Stromal cell of bone marrow (primary cell): ENCODE results near the gene CXCR6.

Experiments used
- DNase-seq: peaks from one replicate; pipeline ENCODE4 v3.0.0-alpha.2; 2012; ENCODE audit warnings: low read depth

CXCR6 gene

DNA sequence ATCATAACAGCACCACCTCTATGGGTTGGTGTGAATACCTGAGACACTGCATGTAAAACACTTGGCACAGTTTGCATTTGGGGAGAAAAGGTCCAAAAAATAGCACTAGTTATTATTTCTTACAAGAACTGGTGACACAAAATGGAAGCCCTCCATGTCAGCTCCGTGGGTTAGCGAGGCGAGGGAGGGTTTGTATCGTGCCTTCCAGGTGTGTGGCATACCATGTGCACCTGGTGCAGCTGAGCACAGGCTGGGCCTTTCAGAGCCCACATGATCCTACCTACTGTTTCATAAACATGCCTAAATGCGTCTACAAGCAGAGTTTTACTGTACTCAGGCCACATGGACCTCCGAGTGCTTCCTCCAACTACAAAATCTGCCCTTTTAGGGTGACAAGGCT is 5.6 kb downstream of the CXCR6 start:
- DNase-seq = no peak

DNA sequence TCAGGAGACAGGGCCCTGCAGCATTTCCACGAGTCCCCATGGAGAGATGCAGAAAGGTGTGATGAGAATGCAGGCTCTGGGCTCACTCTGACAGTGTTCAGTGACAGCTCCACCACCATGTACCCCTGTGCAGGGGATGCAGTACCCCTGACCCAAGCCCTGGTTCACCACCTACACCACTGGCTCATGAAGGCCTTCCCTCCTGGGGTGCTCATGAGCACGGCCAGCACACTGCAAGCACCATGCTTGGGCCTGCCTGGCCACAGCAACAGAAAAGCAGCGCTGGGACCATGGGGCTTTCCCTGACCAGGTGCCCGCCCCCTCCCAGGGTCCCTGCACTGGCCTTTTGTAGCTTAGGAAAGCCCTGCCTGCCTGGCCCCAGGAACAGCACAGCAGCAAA is 6.2 kb downstream of the CXCR6 start:
- no peak for DNase-seq

DNA sequence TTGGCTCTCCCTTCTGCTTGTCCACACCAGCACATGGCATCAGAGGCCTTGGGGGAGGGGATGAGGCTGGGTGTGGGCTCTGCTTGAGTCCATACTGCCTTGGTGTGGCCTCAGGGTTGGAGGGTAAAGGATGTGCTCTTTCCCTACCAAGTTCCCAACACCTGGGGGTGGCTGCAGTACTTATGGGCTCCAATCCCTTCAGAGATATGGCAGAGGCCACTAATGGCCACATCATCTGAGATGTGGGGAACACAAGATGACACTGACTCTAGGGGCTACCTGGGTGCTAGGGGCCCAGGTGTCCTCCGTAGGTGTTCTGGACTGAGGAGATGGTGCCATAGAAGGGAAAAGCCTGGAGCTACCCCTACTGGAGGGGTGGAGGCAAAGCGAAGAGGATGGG is 6.9 kb downstream of the CXCR6 start:
- DNase-seq = no peak

DNA sequence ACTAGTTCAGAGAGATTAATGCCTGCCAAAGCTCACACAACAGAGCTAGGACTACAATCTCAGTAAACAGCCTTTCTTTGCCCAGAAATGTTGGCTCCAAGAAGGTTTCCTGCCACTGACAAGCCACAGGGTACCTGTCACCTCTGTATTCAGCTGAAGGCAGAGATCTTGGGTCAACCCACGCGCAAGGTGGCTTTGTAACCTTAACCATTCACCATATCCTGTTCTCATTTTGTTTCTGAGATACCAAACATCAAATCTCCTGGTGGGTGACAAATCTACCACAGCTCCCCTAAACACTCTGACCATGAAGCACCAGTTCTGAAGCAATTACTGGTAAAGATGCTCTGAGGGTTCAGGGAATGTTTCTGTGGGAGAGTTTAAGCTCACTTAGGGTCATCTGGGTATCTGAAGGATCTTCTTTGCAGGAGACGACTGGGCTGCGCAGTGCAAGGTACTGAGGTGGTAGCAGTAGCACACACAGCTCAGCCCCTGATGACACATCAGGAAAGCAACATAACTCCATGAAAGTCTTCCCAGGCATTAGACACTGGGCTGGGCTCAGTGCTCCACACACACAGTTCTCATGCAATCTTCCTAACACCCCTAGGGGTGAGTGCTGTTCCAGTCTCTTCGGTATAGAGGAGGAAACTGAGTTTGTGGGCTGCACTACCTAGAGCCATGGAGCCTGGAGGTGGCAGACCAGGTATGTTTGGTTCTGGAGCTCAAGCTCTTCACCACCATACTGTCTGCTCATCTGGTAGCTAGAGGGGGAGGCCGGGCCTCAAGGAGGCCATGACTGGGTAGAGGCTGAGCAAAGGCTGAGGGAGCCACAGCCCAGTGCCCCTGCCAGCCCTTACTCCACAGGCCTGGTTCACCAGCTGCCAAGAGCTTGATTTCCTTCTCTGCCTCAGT is 7.7 kb downstream of the CXCR6 start:
- DNase-seq = no peak

GRCh38 chr3:45951946-45952345 is 8.7 kb downstream of the CXCR6 start:
- DNase-seq = no peak

GRCh38 chr3:45952456-45952855 is 9.2 kb downstream of the CXCR6 start:
- no peak for DNase-seq

GRCh38 chr3:45953536-45953935 is 10.3 kb downstream of the CXCR6 start:
- no peak for DNase-seq

DNA sequence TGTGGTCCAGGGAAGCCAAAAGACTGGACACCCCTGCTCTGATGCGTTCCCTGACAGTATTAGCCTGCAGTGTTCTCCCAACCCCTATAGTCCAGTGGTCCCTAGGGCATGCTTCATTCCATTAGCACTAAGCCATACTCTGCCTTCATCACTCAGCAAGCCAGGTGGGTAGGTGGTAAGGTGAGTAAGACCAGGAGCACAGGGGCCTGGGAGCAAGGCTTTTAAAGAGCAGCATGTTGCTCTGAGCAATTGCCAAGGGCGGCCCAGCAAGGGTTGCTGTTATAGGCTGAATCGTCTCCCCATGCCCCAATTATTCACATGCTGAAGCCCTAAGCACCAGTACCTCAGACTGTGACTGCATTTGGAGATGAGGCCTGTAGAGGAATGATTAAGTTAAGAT is 11.0 kb downstream of the CXCR6 start:
- DNase-seq = no peak

DNA sequence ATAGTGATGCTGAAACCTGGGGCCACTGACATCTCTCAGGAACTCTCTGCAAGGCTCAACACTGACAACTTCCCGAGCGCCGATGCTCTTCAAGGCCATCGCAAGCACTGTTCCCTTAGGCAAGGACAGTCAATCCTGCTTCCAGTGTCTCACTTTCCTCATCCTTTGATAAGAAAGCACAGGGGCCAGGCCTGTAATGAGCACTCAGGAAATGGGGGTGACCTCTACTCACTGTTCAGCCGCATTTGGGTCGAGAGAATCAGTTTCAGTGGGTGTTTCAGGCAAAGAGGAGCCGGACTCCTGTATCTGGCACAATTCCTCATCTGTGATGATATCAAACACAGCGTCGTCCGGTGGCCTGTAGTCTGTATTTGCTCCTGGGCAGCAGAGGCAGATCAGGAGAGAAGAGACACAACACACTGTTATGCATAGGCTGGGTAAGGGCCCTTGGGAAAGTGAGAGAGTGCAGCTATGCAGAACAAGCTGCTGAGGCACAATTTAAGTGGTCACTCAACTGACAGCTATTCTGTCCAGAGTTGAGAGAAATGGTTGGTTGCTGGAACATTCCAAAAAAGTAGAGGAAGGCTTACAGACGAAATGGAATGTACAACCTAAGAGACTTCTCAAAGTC is 11.9 kb downstream of the CXCR6 start:
- DNase-seq = no peak

GRCh38 chr3:45955706-45956105 is 12.4 kb downstream of the CXCR6 start:
- no peak for DNase-seq

DNA sequence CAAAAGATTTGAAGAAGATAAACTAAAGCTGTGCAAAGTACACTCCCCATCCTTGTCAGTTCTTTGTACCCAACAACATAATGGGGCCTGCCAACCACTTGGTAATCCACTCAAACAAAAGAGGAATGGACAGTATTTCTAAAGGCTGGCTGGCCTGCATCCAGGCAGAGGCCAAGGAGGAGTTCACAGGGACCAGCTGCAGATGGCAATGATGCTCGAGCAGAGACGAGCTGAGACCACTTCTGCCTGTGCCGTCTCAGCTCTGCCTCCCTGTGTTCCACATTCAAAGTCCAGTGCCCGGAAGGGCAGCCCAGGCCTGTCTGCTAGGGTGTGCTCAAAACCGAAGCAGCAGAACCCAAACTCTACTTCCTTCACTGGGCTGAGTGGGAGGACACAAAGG is 14.3 kb downstream of the CXCR6 start:
- no peak for DNase-seq

- peak; percentile 50 for DNase-seq
Measured at GRCh38 chr3:45958321-45958791, 15.1 kb downstream of the CXCR6 start.

GRCh38 chr3:45959201-45959600 is 15.9 kb downstream of the CXCR6 start:
- DNase-seq = no peak

GRCh38 chr3:45960289-45960688 is 17.0 kb downstream of the CXCR6 start:
- DNase-seq = no peak

DNA sequence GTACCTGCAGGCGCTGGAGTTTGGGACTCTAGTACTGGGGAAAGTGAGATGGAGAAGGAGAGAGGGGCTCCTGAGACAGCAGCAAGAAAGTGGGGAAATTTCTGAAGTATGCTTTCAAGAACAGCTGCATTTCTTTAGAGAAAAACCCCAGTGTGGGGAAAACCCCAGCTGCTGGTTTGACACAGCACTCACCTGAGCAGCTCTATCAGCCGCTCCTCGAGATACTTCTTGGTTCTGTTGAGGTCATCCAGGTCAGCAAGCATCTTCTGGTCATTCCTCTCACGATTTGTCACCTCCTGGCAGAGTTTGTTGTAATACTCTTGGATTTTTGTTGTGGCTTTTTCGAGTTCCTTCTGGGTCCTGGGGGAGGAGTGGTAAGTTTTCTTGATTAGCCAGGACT is 18.8 kb downstream of the CXCR6 start:
- DNase-seq = no peak

DNA sequence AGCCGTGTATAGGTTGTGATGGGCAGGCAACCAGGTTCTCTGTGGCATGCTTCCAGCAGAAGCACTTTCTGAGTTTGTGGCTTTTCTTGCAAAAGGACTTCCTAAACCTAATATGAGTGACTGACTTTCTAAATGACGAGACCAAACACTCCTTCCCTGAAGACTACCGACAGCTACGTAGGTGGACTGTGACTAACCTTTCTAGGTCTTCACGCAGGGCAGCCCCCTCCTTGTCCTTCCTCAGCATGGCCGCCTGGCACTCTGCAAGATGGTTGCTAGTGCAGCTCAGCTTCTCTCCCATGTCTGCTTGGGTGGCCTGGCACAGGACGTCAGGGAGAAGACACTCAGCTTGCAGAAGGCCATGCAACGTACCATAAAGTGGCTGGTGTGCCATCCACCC is 20.9 kb downstream of the CXCR6 start:
- no peak for DNase-seq

- no peak for DNase-seq
Measured at GRCh38 chr3:45965253-45965652, 22.0 kb downstream of the CXCR6 start.

DNA sequence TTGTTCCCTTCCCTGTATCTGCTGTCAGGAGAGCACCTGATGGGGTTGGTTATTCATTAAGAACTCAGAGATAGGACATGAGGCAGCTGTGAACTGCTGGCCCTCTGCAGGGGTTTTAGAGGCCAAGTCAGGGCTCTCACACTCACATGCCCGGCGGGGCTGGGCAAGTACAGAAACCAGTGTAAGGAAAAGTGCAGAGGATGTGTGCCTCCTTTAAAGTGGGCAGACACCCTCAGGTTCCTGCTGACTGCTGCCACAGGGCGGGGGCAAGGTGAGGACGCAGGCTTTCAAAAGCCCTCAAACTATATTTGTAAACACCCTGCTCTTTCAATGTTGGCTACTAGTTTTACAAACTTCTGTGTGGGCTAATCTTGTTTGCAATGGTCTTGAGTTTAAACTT is 22.4 kb downstream of the CXCR6 start:
- no peak for DNase-seq

DNA sequence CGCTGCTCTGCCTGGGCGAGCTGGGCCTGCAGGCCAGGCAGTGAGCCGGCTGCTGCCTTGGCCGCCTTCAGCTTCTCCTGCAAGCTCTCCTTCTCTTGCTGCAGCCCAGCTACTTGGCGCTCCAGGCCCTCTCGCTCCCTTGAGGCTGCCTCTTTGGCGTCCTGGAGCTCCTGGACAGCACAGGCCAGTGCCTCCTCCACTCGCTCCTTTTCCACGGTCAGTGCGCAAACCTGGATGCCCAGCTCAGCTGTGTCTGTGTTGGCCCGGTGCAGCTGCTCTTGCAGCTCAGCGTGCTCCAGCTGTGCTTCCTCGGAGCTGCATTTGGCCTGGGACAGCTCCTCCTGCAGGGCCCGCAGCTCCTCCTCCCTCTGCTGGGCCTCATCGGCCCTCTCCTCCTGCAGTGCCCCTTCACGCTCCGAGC is 23.1 kb downstream of the CXCR6 start:
- DNase-seq = no peak

DNA sequence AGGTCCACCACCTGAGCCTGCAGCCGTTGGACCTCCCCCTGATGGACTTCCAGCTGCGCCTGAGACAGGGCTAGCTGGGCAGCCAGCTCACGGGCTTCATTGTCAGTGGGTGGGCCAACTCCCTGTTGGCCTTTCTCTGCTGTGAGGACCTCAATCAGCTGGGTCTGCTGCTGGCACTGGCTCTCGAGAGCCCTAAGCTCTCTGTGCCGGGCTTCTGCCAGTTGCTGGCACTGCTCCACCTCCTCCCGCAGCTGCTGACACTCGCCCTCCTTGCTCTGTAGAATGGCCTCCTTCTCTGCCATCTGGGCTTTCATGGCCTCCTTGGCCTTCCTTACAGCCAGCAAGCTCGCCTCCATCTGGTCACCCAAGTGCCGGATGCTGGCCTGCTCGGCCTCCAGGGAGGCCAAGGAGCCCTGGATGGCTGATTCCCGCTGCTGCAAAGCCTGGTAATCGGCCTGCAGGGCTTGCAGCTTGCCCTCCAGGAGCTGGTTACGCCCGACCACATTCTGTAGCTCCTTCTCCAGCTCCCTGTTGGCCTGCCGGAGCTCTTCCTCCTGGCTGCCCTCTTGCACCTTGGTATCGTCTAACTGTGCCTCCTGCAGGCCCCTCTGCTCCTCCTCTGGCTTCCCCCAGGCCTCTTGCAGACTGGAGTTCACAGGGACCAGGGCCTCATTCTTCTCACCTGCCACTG is 23.8 kb downstream of the CXCR6 start:
- no peak for DNase-seq

- DNase-seq = no peak
Measured at GRCh38 chr3:45967724-45968123, 24.5 kb downstream of the CXCR6 start.

- no peak for DNase-seq
Measured at GRCh38 chr3:45968149-45968548, 24.9 kb downstream of the CXCR6 start.

DNA sequence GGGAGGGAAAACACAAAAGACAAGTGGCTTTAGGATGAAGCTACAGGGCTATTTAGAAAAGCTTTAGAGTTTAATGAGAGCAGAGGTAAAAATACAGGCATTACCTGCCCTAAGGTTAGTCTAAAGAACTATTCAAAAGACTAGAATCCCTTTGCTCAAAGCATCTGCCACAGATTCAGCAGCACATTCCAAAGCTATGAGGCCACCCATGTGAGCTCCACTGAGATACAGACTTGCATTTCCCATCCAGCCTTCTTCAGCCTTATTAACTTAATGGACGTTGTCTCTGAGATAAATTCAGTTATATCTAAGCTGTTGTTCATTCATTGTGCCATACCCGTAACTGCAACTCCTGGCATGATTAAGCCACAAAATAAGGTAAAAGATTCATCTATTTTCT is 25.4 kb downstream of the CXCR6 start:
- DNase-seq = no peak
